Measurements from ENCODE around the gene PRM3. TPM values are rescaled to one million over a fixed set of nuclear protein-coding genes. Genes with fewer than 3 reads are reported as not detected.

The PRM3 gene
- total RNA-seq, 1 experiment from 2014 or later = not detected

GRCh38 chr16:11245222-11245737 lies 28.1 kb downstream of the PRM3 start:
- Mint-ChIP-seq H3K27me3 (ENCODE audit: low read depth) (peaks cover 1% of the 10 kb centered on the region; the same call in 1 of the 2 replicates), H3K4me3 (no peak overlapping the region), H3K27ac (no peak overlapping the region), H3K9me3 (no peaks in the 10 kb centered on the region), H3K36me3 (ENCODE audit: insufficient read depth in 1 of 3, low read depth in 3 of 3) (no peaks in the 10 kb centered on the region; a peak in 1 of 7 replicates), H3K4me1 (peaks cover 5 to 7% of the 10 kb centered on the region in 2 experiments; a peak in 2 of 4 replicates)
- Histone ChIP-seq H4K20me1 (ENCODE audit: control insufficient read depth, insufficient read depth, insufficient read length) (no peaks in the 10 kb centered on the region), H2AK5ac (ENCODE audit: insufficient read length, low read length) (no peak overlapping the region), H3K9ac (ENCODE audit: extremely low read depth, insufficient read length, low read length) (no peak overlapping the region), H2AFZ (ENCODE audit: low read length) (no peak overlapping the region), H3K14ac (ENCODE audit: insufficient read depth, low read length) (no peak overlapping the region), H3K27me3 (ENCODE audit: insufficient read depth, low read length) (no peaks in the 10 kb centered on the region), H2BK5ac (ENCODE audit: insufficient read length, low read length) (no peak overlapping the region), H3K4ac (ENCODE audit: low read depth, low read length) (no peak overlapping the region), H2BK120ac (ENCODE audit: low read depth, low read length, poor library complexity, severe bottlenecking) (no peak overlapping the region), H3K79me1 (ENCODE audit: insufficient read depth, low read depth, low read length, poor library complexity, severe bottlenecking) (no peaks in the 10 kb centered on the region), H3K4me2 (ENCODE audit: insufficient read depth, insufficient read length, low read length) (no peak overlapping the region), H2BK20ac (ENCODE audit: low read depth, low read length, poor library complexity, severe bottlenecking) (no peak overlapping the region), H3K27ac (ENCODE audit: insufficient read length, low read depth, low read length) (no peak overlapping the region), H3T11ph (ENCODE audit: low read length) (no peak overlapping the region), H4K91ac (ENCODE audit: insufficient read length, low read depth, low read length) (no peak overlapping the region), H4K8ac (replicated peaks; ENCODE audit: insufficient read length, low read depth, low read length) (no peak overlapping the region), H3K23me2 (ENCODE audit: insufficient read length, low read depth, low read length, poor library complexity, severe bottlenecking) (no peaks in the 10 kb centered on the region), H3K56ac (ENCODE audit: insufficient read length, low read depth, low read length) (no peak overlapping the region), H3K23ac (ENCODE audit: insufficient read length, low read depth, low read length) (no peak overlapping the region), H3K9me3 (ENCODE audit: control insufficient read depth, low read depth, low read length) (no peaks in the 10 kb centered on the region), H2BK15ac (ENCODE audit: low read depth, low read length) (no peak overlapping the region), H3K4me1 (ENCODE audit: insufficient read depth, low read length) (no peaks in the 10 kb centered on the region), H4K5ac (ENCODE audit: insufficient read length, low read depth, low read length) (no peak overlapping the region), H2BK12ac (ENCODE audit: insufficient read length, low read depth, low read length) (no peak overlapping the region), H3K18ac (ENCODE audit: insufficient read length, low read depth, low read length) (no peak overlapping the region), H3K79me2 (ENCODE audit: insufficient read depth, low read length) (no peaks in the 10 kb centered on the region)
- TF ChIP-seq, protein P1, sequence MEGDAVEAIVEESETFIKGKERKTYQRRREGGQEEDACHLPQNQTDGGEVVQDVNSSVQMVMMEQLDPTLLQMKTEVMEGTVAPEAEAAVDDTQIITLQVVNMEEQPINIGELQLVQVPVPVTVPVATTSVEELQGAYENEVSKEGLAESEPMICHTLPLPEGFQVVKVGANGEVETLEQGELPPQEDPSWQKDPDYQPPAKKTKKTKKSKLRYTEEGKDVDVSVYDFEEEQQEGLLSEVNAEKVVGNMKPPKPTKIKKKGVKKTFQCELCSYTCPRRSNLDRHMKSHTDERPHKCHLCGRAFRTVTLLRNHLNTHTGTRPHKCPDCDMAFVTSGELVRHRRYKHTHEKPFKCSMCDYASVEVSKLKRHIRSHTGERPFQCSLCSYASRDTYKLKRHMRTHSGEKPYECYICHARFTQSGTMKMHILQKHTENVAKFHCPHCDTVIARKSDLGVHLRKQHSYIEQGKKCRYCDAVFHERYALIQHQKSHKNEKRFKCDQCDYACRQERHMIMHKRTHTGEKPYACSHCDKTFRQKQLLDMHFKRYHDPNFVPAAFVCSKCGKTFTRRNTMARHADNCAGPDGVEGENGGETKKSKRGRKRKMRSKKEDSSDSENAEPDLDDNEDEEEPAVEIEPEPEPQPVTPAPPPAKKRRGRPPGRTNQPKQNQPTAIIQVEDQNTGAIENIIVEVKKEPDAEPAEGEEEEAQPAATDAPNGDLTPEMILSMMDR (conservative IDR thresholded peaks at IDR 0.05) = no peak
- no CpG with 5 or more reads among the region's 5 CpGs for WGBS (ENCODE audit: extremely low coverage, insufficient read length, low lambda C conversion rate)
- no peak for DNase-seq

Measured in H9 (cell line).